Measurements from ENCODE around the gene ENKUR.

GRCh38 chr10:24995072-24995471, 20.9 kb downstream of the ENKUR start:
- TF ChIP-seq CTCF (IDR thresholded peaks at IDR 0.05) = no peak
- TF ChIP-seq POLR2A (IDR thresholded peaks at IDR 0.05) = no peak
